Right lobe of liver (tissue), 4 donors: ENCODE data around the gene TPH1.

Experiments
- POLR2A ChIP-seq: fragments of 450-650 bp; IDR thresholded peaks from one replicate; pipeline ENCODE4 v1.6.1; 2017; ENCODE audit warnings: antibody characterized with exemption, mild to moderate bottlenecking
- TF ChIP-seq, protein P1 (sequence below), 4 donors: fragments of 200-600 bp in 3 of 4; fragments of 450-650 bp in 1 of 4; IDR thresholded peaks; one replicate each; pipeline versions ENCODE4 v1.5.1 to v1.8.0; 2016 to 2022; ENCODE audit warnings: antibody characterized with exemption in 4 of 4, mild to moderate bottlenecking in 2 of 4
- donor health status: DM: no; HTN: no; CAD: no.
- donor health status: DM: no; HTN: no; CAD: no.
- donor health status: DM: no; HTN: yes; CAD: no.

DNA sequence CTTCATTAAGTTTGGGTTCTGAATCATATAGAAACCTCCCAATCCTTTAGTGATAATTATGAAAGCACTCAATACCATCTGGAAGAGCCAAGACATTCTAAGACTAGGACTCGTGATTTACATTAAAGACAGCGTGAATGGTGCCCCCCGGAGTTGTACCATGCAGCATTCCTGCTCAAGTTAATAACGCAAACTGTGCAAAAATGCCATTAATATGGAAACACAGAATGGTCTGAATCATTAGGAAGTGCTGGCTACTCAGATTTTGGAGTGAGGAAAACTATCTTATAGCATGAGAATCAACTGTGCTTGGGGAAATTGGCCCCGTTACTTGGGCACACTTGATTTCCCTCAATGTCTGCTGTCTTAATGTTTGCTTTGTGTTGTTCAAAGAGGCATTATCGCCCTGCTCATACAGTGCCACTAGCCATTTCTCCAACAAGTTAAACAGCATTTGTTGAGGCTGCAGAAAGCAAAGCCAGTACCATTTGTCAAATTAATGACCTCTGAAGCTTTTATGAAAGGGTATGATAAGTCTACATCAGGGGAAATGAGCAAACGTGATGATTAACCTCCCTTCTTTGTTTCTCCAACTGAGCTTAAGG, 18.5 kb upstream of the TPH1 start:
- TF ChIP-seq, protein P1, sequence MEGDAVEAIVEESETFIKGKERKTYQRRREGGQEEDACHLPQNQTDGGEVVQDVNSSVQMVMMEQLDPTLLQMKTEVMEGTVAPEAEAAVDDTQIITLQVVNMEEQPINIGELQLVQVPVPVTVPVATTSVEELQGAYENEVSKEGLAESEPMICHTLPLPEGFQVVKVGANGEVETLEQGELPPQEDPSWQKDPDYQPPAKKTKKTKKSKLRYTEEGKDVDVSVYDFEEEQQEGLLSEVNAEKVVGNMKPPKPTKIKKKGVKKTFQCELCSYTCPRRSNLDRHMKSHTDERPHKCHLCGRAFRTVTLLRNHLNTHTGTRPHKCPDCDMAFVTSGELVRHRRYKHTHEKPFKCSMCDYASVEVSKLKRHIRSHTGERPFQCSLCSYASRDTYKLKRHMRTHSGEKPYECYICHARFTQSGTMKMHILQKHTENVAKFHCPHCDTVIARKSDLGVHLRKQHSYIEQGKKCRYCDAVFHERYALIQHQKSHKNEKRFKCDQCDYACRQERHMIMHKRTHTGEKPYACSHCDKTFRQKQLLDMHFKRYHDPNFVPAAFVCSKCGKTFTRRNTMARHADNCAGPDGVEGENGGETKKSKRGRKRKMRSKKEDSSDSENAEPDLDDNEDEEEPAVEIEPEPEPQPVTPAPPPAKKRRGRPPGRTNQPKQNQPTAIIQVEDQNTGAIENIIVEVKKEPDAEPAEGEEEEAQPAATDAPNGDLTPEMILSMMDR (IDR thresholded peaks at IDR 0.05), result no peak
- TF ChIP-seq POLR2A, result no peak
